DMS153 (cell line): ENCODE measurements around the gene ADAMTS4.
"Not testable (repeated sequence)": the region's sequence is repeated elsewhere in the genome, so short reads cannot be mapped to it uniquely, and the experiment has no call there.

ENCODE experiments used
- DNase-seq: peaks from one replicate; lab custom pipeline; 2025; lab: John Stamatoyannopoulos, UW

Gene ADAMTS4

GRCh38 chr1:161198897-161199431, at the start of gene ADAMTS4:
Gene ADAMTS4, minus strand, starts transcription at chr1:161199054. Its CDS starts 427 bp downstream, at chr1:161198627.
- no peak for DNase-seq

GRCh38 chr1:161244888-161245287, 46.0 kb upstream of the ADAMTS4 start:
- DNase-seq = no peak

GRCh38 chr1:161242313-161242712, 43.5 kb upstream of the ADAMTS4 start:
- no peak for DNase-seq

- DNase-seq = no peak
These were observed 42.8 kb upstream of the ADAMTS4 start for GRCh38 chr1:161241682-161242081.

- DNase-seq = no peak
These were observed 39.2 kb upstream of the ADAMTS4 start, which contains the start of gene NR1I3 for GRCh38 chr1:161238039-161238473. Gene NR1I3, minus strand, starts transcription at chr1:161238203. Its CDS starts 1,638 bp downstream, at chr1:161236565.

GRCh38 chr1:161235957-161236775, 37.3 kb upstream of the ADAMTS4 start:
- DNase-seq = no peak

GRCh38 chr1:161233102-161233501, 34.2 kb upstream of the ADAMTS4 start:
- no peak for DNase-seq

GRCh38 chr1:161230762-161231161, 31.9 kb upstream of the ADAMTS4 start:
- no peak for DNase-seq

GRCh38 chr1:161229896-161230295, 31.0 kb upstream of the ADAMTS4 start:
- DNase-seq = no peak

GRCh38 chr1:161228032-161228431, 29.2 kb upstream of the ADAMTS4 start:
- no peak for DNase-seq

GRCh38 chr1:161227196-161227871, 28.5 kb upstream of the ADAMTS4 start:
- DNase-seq = peak; percentile 73

- DNase-seq = no peak
These were observed 27.9 kb upstream of the ADAMTS4 start for GRCh38 chr1:161226759-161227158.

GRCh38 chr1:161226320-161226711, 27.5 kb upstream of the ADAMTS4 start:
- no peak for DNase-seq

GRCh38 chr1:161225534-161226319, 26.9 kb upstream of the ADAMTS4 start, which contains the start of gene TOMM40L:
Gene TOMM40L, plus strand, starts transcription at chr1:161226060. Its CDS starts 430 bp downstream, at chr1:161226490.
- DNase-seq = peak; percentile 100

- DNase-seq = no peak
These were observed 26.3 kb upstream of the ADAMTS4 start for GRCh38 chr1:161225178-161225533.

- not testable (repeated sequence) for DNase-seq
These were observed 25.8 kb upstream of the ADAMTS4 start for GRCh38 chr1:161224695-161225087.

- no peak for DNase-seq
These were observed 25.2 kb upstream of the ADAMTS4 start for GRCh38 chr1:161223805-161224694.

GRCh38 chr1:161222175-161223019, 23.5 kb upstream of the ADAMTS4 start:
- no peak for DNase-seq

GRCh38 chr1:161220002-161220401, 21.1 kb upstream of the ADAMTS4 start:
- DNase-seq = no peak
